Mesendoderm (in vitro differentiated cells): ENCODE results near the gene TUFT1.

Experiments used
- DNase-seq: peaks from one replicate; pipeline ENCODE4 v3.0.0; 2013
- H2AK5ac ChIP-seq: 2 replicates; pipeline ENCODE4 v1.6.1; 2013; ENCODE audit warnings: low read length, inconsistent platforms
- H2BK120ac ChIP-seq: 2 replicates; pipeline ENCODE4 v1.6.1; 2013; ENCODE audit warnings: low read depth, mild to moderate bottlenecking, low read length, moderate library complexity, mixed read lengths
- H2BK15ac ChIP-seq: replicated peaks from 2 replicates; pipeline ENCODE4 v1.6.1; 2013; ENCODE audit warnings: low read depth, mild to moderate bottlenecking, moderate library complexity
- H2BK5ac ChIP-seq: 2 replicates; pipeline ENCODE4 v1.6.1; 2013; ENCODE audit warnings: low read length, inconsistent platforms
- H3K18ac ChIP-seq: 2 replicates; pipeline ENCODE4 v1.6.1; 2013; ENCODE audit warnings: mild to moderate bottlenecking, low read length, mixed read lengths
- H3K23ac ChIP-seq: one replicate; pipeline ENCODE4 v1.6.1; 2013; ENCODE audit warnings: low read length
- H3K27ac ChIP-seq: 2 replicates; pipeline ENCODE4 v1.5.1; 2013; ENCODE audit warnings: low read depth, mild to moderate bottlenecking, inconsistent platforms, low read length, moderate library complexity
- H3K27me3 ChIP-seq: 2 replicates; pipeline ENCODE4 v1.6.1; 2013; ENCODE audit warnings: low read length, control low read depth, mild to moderate bottlenecking, inconsistent platforms; ENCODE audit not compliant: insufficient read depth, poor library complexity
- H3K36me3 ChIP-seq: 2 replicates; pipeline ENCODE4 v1.6.1; 2013; ENCODE audit warnings: low read length, inconsistent platforms; ENCODE audit not compliant: control insufficient read depth, insufficient read depth
- H3K4ac ChIP-seq: one replicate; pipeline ENCODE4 v1.6.1; 2013; ENCODE audit warnings: low read depth, mild to moderate bottlenecking, low read length, moderate library complexity
- H3K4me1 ChIP-seq: 2 replicates; pipeline ENCODE4 v1.6.1; 2013; ENCODE audit warnings: low read depth, low read length, inconsistent platforms; ENCODE audit not compliant: control insufficient read depth
- H3K4me2 ChIP-seq: 2 replicates; pipeline ENCODE4 v1.6.1; 2013; ENCODE audit warnings: low read length
- H3K4me3 ChIP-seq: 2 replicates; pipeline ENCODE4 v1.5.1; 2013; ENCODE audit warnings: mild to moderate bottlenecking, low read length
- H3K56ac ChIP-seq: one replicate; pipeline ENCODE4 v1.6.1; 2013; ENCODE audit warnings: low read length
- H3K79me1 ChIP-seq: 2 replicates; pipeline ENCODE4 v1.6.1; 2013; ENCODE audit warnings: low read length, inconsistent platforms
- H3K79me2 ChIP-seq: 2 replicates; pipeline ENCODE4 v1.6.1; 2013; ENCODE audit warnings: mild to moderate bottlenecking, low read length; ENCODE audit not compliant: control insufficient read depth, insufficient read depth
- H3K9ac ChIP-seq: 2 replicates; pipeline ENCODE4 v1.6.1; 2013; ENCODE audit warnings: low read length, inconsistent platforms
- H4K5ac ChIP-seq: one replicate; pipeline ENCODE4 v1.6.1; 2013; ENCODE audit warnings: low read length
- H4K8ac ChIP-seq: one replicate; pipeline ENCODE4 v1.6.1; 2013; ENCODE audit warnings: low read depth, mild to moderate bottlenecking, control low read depth, low read length, moderate library complexity
- WGBS: extraction: QIAGEN DNeasy Blood & Tissue Kit; methylation state at CpG from one replicate; pipeline ENCODE4 v1.1.7; 2013; ENCODE audit warnings: low lambda C conversion rate, missing lambda C conversion rate; ENCODE audit not compliant: insufficient coverage; ENCODE audit errors: extremely low coverage; 5-methylcytosine and 5-hydroxymethylcytosine counted together

The TUFT1 gene

DNA sequence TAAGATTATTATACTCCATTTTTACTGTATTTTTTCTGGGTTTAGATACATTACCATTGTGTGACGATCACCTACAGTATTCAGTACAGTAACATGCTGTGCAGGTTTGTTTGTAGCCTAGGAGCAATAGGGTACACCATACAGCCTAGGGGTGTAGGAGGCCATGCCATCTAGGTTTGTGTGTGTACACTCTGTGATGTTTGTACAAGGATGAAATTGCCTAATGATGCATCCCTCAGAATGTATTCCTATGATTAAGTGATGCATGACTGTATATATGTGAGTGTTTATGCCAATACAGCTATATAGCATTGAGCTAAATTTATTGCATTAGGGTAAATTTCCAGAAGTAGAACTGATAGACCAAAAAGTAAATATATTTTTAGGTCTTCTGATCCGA lies 23.3 kb downstream of the TUFT1 start:
- Histone ChIP-seq H2AK5ac (no peak overlapping the region), H3K4me3 (no peak overlapping the region), H3K4me2 (no peak overlapping the region), H3K56ac (no peak overlapping the region), H3K79me1 (peaks cover 9% of the 10 kb centered on the region), H3K4me1 (no peaks in the 10 kb centered on the region), H2BK15ac (no peak overlapping the region), H3K23ac (no peak overlapping the region), H3K9ac (no peak overlapping the region), H3K18ac (no peak overlapping the region), H3K36me3 (peaks cover 5% of the 10 kb centered on the region), H3K79me2 (no peaks in the 10 kb centered on the region), H3K27ac (no peak overlapping the region), H2BK120ac (no peak overlapping the region), H4K8ac (no peak overlapping the region), H2BK5ac (no peak overlapping the region), H4K5ac (no peak overlapping the region), H3K27me3 (no peaks in the 10 kb centered on the region), H3K4ac (no peak overlapping the region)
- no CpG with 5 or more reads among the region's 2 CpGs for WGBS
- DNase-seq = no peak

DNA sequence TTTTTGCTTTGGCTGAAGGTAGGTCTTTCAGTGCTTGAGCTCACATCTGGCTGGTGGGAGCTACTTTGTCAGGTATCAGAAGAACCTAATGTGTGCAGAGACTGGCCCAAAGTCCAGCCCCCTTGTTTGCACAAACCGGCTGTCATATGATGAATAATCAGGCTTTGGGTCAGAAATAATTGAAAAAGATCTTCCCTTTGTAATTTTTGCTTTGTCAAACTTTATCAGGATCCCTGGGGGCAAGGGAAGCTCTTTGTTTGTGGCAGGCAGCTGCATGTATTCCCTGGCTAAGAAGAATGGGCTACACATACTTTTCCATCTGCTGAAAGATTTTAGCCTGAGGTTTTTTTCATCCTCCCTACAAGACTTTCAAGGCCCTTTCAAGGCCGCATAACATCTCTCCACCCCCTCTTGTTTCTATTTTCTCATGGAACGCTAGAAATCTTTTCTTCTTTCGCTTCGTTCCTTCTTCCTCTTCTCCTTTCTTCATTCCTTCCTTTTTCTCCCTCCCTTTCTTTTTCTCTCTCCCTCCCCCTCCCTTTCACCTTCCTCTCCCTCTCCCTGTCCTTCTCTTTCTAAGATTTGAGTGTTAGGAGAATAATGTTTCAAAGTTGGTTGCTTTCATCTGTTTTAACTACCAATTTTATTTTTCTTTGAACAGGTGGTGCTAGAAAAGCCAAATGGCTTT lies 25.5 kb downstream of the TUFT1 start:
- 100% methylated on average over 3 of the region's 5 CpGs for WGBS

DNA sequence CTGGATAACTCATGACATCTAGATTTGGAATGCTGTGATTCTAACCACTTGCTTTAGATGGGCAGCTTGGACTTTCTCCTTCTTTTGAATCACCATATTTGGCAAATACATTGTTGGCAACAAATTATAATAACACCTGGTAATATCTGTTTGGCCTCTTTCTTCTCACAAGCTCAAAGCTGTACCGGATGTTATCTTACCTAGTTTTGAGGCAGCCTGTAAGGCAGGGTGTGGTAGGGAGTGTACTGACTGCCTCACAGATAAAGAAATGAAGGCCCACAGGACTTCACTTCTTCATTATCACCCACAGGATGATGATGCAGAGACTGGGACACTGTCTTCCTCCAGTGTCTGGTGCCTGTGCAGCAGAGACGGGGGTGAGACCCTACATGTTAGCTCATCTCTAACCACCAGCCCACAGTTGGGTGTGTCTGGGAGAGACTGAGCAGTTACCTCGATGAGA lies 28.5 kb downstream of the TUFT1 start:
- Histone ChIP-seq H3K79me1 (no peaks in the 10 kb centered on the region), H2AK5ac (no peak overlapping the region), H4K5ac (no peak overlapping the region), H3K9ac (no peak overlapping the region), H3K27me3 (no peaks in the 10 kb centered on the region), H4K8ac (no peak overlapping the region), H3K23ac (no peak overlapping the region), H3K18ac (no peak overlapping the region), H3K4me1 (no peaks in the 10 kb centered on the region), H3K56ac (no peak overlapping the region), H3K79me2 (no peaks in the 10 kb centered on the region), H3K27ac (no peak overlapping the region), H3K4me3 (no peak overlapping the region), H2BK120ac (no peak overlapping the region), H2BK15ac (no peak overlapping the region), H3K36me3 (peaks cover 6% of the 10 kb centered on the region), H2BK5ac (no peak overlapping the region), H3K4me2 (no peak overlapping the region), H3K4ac (no peak overlapping the region)
- DNase-seq = no peak
- no CpG with 5 or more reads among the region's 3 CpGs for WGBS

More for the DNA sequence above, 25.5 kb downstream of the TUFT1 start:
- no peak overlapping the region for H2AK5ac ChIP-seq
- no peak overlapping the region for H3K4me3 ChIP-seq
- no peak overlapping the region for H3K23ac ChIP-seq
- H2BK15ac ChIP-seq = no peak overlapping the region
- no peak overlapping the region for H3K18ac ChIP-seq
- no peak overlapping the region for H2BK5ac ChIP-seq
- no peak for DNase-seq
- peaks cover 3% of the 10 kb centered on the region for H3K79me1 ChIP-seq
- no peaks in the 10 kb centered on the region for H3K79me2 ChIP-seq
- no peaks in the 10 kb centered on the region for H3K27me3 ChIP-seq
- no peak overlapping the region for H4K5ac ChIP-seq
- no peak overlapping the region for H3K4ac ChIP-seq
- no peak overlapping the region for H3K9ac ChIP-seq
- H3K27ac ChIP-seq = no peak overlapping the region
- peaks cover 6% of the 10 kb centered on the region for H3K36me3 ChIP-seq
- H3K56ac ChIP-seq = no peak overlapping the region
- no peak overlapping the region for H2BK120ac ChIP-seq
- H3K4me1 ChIP-seq = no peaks in the 10 kb centered on the region
- no peak overlapping the region for H4K8ac ChIP-seq
- no peak overlapping the region for H3K4me2 ChIP-seq

DNA sequence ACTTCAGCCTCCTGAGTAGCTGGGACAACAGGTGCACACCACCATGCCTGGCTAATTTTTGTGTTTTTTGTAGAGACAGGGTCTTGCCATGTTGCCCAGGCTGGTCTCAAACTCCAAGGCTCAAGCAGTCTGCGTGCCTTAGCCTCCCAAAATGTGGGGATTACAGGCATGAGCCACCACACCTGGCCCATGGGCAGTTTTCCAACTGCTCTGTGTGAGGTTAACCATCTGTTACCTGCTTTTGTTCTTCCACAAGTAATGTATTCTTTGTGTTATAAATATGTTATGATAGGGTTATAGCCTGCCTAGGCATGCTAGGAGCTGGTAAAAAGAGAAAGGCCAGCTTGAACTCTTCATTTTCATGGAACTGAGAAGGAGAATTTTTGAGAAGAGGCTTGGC lies 30.7 kb downstream of the TUFT1 start:
- Histone ChIP-seq H3K23ac (no peak overlapping the region), H2BK120ac (no peak overlapping the region), H3K9ac (no peak overlapping the region), H2BK15ac (no peak overlapping the region), H3K79me2 (no peaks in the 10 kb centered on the region), H3K56ac (no peak overlapping the region), H3K36me3 (peaks cover 2% of the 10 kb centered on the region), H2BK5ac (no peak overlapping the region), H3K27ac (no peak overlapping the region), H2AK5ac (no peak overlapping the region), H3K4me2 (no peak overlapping the region), H3K4me1 (no peaks in the 10 kb centered on the region), H4K8ac (no peak overlapping the region), H3K4me3 (no peak overlapping the region), H3K27me3 (no peaks in the 10 kb centered on the region), H3K79me1 (no peaks in the 10 kb centered on the region), H3K18ac (no peak overlapping the region), H4K5ac (no peak overlapping the region), H3K4ac (no peak overlapping the region)
- WGBS = no CpG with 5 or more reads among the region's 1 CpG
- DNase-seq = no peak

DNA sequence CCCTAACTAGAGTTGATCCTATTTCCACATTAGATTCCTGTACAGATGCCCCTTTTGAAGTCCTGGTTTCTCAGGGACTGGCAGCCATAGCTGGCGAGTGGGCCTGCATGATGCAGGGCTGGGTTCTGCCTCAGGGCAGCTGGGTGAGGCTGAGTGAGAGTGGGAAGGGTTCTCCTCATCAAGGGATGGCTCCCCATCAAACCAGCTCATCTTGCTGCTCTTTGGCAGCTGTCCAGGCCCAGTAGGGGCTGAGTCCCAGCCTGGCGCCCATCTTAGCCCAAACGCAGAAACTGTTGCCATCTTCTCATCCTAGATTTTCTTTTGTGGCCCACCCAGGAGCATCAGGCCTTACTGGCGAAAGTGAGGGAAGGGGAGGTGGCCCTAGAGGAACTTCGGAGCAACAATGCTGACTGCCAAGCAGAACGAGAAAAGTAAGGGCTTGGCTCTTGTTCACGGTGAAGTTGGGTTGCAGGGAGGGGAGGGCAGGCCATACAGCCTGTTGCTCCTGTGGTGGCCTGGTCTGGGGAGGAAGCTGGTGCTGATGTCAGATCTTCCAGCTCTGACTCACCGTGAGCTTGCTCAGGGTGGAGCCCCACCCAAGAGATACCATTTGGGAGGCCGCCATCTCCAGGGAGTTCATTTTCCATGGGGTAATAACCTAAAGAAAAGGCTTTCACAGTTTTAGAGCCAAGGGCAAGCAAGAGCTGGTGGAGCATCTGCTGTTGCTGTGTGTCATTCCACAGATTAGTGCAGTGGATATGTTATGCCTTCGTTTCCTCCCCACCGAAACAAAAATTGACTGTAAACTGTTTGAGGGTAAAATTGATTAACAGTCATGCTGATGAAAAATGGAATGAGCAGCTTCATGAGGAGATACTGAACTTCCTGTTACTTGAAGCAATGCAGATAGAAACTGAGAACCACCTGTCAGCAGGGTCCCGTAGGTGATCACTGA lies 34.7 kb downstream of the TUFT1 start:
- Histone ChIP-seq H2BK5ac (no peak overlapping the region), H3K79me1 (no peaks in the 10 kb centered on the region), H3K4me2 (no peak overlapping the region), H3K27ac (no peak overlapping the region), H3K4ac (no peak overlapping the region), H2BK120ac (no peak overlapping the region), H4K8ac (no peak overlapping the region), H3K79me2 (no peaks in the 10 kb centered on the region), H3K36me3 (peaks cover 2% of the 10 kb centered on the region), H3K4me3 (no peak overlapping the region), H3K56ac (no peak overlapping the region), H3K23ac (no peak overlapping the region), H3K18ac (no peak overlapping the region), H3K9ac (no peak overlapping the region), H3K27me3 (no peaks in the 10 kb centered on the region), H2AK5ac (no peak overlapping the region), H4K5ac (no peak overlapping the region), H3K4me1 (no peaks in the 10 kb centered on the region), H2BK15ac (no peak overlapping the region)
- no peak for DNase-seq
- WGBS = no CpG with 5 or more reads among the region's 12 CpGs
